K562 (cell line): ENCODE measurements around the gene TBX1. TPM values are rescaled to one million over a fixed set of nuclear protein-coding genes. Genes with fewer than 3 reads are reported as not detected.
A peak's percentile ranks its signal among the peaks of the same experiment; 100 is the strongest.

Source experiments
- ARHGAP35 ChIP-seq: fragments of 450-650 bp; IDR thresholded peaks from 2 replicates; pipeline ENCODE4 v1.6.1; 2018; ENCODE audit not compliant: partially characterized antibody
- BRD9 ChIP-seq: fragments of 450-650 bp; IDR thresholded peaks from 2 replicates; pipeline ENCODE4 v1.6.1; 2018; ENCODE audit warnings: low read depth; ENCODE audit not compliant: partially characterized antibody
- CC2D1A ChIP-seq: fragments of 450-650 bp; IDR thresholded peaks from 2 replicates; pipeline ENCODE4 v1.6.1; 2017; ENCODE audit warnings: mild to moderate bottlenecking
- FOXK1 ChIP-seq: sonication (generic); formaldehyde crosslinking; IDR thresholded peaks from 2 replicates; pipeline ENCODE4 v1.8.0; 2022; ENCODE audit warnings: missing genetic modification reagents, mild to moderate bottlenecking, borderline replicate concordance
- KLF6 ChIP-seq: fragments of 250-450 bp; sonication (Bioruptor Pico); IDR thresholded peaks from 2 replicates; pipeline ENCODE4 v1.4.0; 2020; ENCODE audit warnings: mild to moderate bottlenecking, moderate library complexity, borderline replicate concordance
- NR1H2 ChIP-seq: sonication (generic); formaldehyde crosslinking; IDR thresholded peaks from 2 replicates; pipeline ENCODE4 v1.4.0; 2020; ENCODE audit warnings: mild to moderate bottlenecking, missing genetic modification reagents
- NR4A1 ChIP-seq, 2 experiments: fragments of 250-450 bp in 1 of 2; fragments of 450-650 bp in 1 of 2; sonication (Bioruptor Pico) in 1 of 2; IDR thresholded peaks; 2 replicates each; pipeline versions ENCODE4 v1.4.0 to v1.6.1; 2016 to 2020; ENCODE audit warnings: mild to moderate bottlenecking in 2 of 2, missing compliant biosample characterization in 1 of 2, missing genetic modification characterization in 1 of 2, moderate library complexity in 1 of 2
- PKNOX1 ChIP-seq: fragments of 450-650 bp; IDR thresholded peaks from 2 replicates; pipeline ENCODE4 v1.6.1; 2016
- POLR2AphosphoS2 ChIP-seq: IDR thresholded peaks from 2 replicates; pipeline ENCODE4 v1.6.1; 2012; ENCODE audit warnings: low read length, improper control_type of control experiment
- ZBTB49 ChIP-seq: sonication (generic); formaldehyde crosslinking; IDR thresholded peaks from 2 replicates; pipeline ENCODE4 v1.8.0; 2022; ENCODE audit warnings: missing genetic modification reagents, mild to moderate bottlenecking, borderline replicate concordance
- ZNF695 ChIP-seq: fragments of 450-650 bp; formaldehyde crosslinking; IDR thresholded peaks from 2 replicates; pipeline ENCODE4 v1.4.0; 2020; ENCODE audit warnings: mild to moderate bottlenecking, moderate library complexity
- polyA plus RNA-seq, 8 experiments: library from polyadenylated mRNA; depleted of rRNA in 4 of 8; stranded (reverse) in 5 of 8; unstranded in 3 of 8; fragments of >200 nt; fragmentation: Nextera tagmentation in 2 of 8; fragmentation: Illumina TruSeq in 1 of 8; extraction: Ambion mirVana in 2 of 8; extraction: Trizol in 1 of 8; gene quantifications; 2 replicates each; pipeline versions ENCODE4 v1.2.1 to v1.2.3, GENCODE V29; 2011 to 2014; ENCODE audit warnings: inconsistent platforms in 1 of 8, missing spikeins in 1 of 8
- total RNA-seq, 7 experiments: library from RNA; depleted of rRNA in 6 of 7; stranded (reverse); fragments of >200 nt in 6 of 7; fragmentation: Illumina TruSeq in 2 of 7; extraction: Trizol in 2 of 7; gene quantifications; 2 replicates each; pipeline versions ENCODE4 v1.2.1 to v1.2.3, GENCODE V29; 2011 to 2021; ENCODE audit warnings: low replicate concordance in 1 of 7
- TF ChIP-seq, protein P1 (sequence below): sonication (generic); formaldehyde crosslinking; IDR thresholded peaks from 2 replicates; pipeline ENCODE4 v1.8.0; 2022; ENCODE audit warnings: mild to moderate bottlenecking, missing genetic modification reagents
- TF ChIP-seq, protein P2 (sequence below): fragments of 450-650 bp; IDR thresholded peaks from 2 replicates; pipeline ENCODE4 v1.7.1; 2018; ENCODE audit warnings: mild to moderate bottlenecking, low read depth; ENCODE audit not compliant: partially characterized antibody
- TF ChIP-seq, protein P3 (sequence below), 2 experiments: IDR thresholded peaks; 2 replicates each; pipeline ENCODE4 v1.6.1; 2011; ENCODE audit warnings: borderline replicate concordance in 1 of 2, control low read depth in 1 of 2, low read depth in 1 of 2, low read length in 1 of 2, mild to moderate bottlenecking in 1 of 2, mixed read lengths in 1 of 2, moderate library complexity in 1 of 2; ENCODE audit not compliant: insufficient read depth in 1 of 2, insufficient read length in 1 of 2, poor library complexity in 1 of 2, severe bottlenecking in 1 of 2; ENCODE audit errors: extremely low read depth in 1 of 2

TBX1 gene
- total and polyA plus RNA-seq, 9 of the 15 experiments (the other 6 are each of a cell fraction or from before 2014, with no cell fraction given): 0.07 to 35.0 (median 3.9) TPM

DNA sequence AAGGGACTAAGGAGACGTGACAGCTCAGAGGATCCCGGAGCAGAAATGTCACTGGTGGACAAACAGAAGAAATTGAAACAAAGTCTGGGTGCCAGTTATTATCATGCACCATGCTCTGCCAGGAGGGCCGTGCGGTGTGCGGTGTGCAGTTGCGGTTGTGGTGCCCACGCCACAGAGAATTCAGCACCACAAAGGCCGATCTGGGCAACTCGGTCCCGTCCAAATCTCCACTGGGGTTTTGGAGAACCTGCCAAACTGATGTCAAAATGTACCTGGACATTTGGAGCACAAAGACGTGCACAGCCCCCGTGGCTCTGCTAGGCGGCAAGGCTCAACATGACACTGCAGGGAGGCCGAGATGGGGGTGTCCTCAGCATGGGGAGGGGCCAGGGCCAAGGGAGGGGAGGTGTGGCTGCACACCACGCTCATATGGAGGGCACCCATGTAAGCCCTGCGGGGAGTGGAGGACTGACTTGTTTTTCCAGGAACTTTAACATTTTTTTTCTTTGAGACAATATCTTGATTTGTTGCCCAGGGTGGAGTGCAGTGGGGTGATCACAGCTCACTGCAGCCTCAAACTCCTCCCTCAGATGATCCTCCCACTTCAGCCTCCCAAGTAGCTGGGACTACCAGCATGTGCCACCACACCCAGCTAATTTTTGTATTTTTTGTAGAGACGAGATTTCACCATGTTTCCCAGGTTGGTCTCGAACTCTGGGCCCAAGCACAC is 54.7 kb downstream of the TBX1 start (continued):
- TF ChIP-seq, protein P1, sequence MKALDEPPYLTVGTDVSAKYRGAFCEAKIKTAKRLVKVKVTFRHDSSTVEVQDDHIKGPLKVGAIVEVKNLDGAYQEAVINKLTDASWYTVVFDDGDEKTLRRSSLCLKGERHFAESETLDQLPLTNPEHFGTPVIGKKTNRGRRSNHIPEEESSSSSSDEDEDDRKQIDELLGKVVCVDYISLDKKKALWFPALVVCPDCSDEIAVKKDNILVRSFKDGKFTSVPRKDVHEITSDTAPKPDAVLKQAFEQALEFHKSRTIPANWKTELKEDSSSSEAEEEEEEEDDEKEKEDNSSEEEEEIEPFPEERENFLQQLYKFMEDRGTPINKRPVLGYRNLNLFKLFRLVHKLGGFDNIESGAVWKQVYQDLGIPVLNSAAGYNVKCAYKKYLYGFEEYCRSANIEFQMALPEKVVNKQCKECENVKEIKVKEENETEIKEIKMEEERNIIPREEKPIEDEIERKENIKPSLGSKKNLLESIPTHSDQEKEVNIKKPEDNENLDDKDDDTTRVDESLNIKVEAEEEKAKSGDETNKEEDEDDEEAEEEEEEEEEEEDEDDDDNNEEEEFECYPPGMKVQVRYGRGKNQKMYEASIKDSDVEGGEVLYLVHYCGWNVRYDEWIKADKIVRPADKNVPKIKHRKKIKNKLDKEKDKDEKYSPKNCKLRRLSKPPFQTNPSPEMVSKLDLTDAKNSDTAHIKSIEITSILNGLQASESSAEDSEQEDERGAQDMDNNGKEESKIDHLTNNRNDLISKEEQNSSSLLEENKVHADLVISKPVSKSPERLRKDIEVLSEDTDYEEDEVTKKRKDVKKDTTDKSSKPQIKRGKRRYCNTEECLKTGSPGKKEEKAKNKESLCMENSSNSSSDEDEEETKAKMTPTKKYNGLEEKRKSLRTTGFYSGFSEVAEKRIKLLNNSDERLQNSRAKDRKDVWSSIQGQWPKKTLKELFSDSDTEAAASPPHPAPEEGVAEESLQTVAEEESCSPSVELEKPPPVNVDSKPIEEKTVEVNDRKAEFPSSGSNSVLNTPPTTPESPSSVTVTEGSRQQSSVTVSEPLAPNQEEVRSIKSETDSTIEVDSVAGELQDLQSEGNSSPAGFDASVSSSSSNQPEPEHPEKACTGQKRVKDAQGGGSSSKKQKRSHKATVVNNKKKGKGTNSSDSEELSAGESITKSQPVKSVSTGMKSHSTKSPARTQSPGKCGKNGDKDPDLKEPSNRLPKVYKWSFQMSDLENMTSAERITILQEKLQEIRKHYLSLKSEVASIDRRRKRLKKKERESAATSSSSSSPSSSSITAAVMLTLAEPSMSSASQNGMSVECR (CRISPR knock-in tag): no peak
- TF ChIP-seq NR4A1 (CRISPR knock-in tag; IDR thresholded peaks at IDR 0.05) (peak; percentile 76; the same call in 1 of the 2 replicates), NR4A1 (tag; IDR thresholded peaks at IDR 0.05) (peak; percentile 83), BRD9 (peak; percentile 84), KLF6 (CRISPR knock-in tag) (no peak), FOXK1 (CRISPR knock-in tag) (no peak), POLR2AphosphoS2 (no peak), CC2D1A (peak; percentile 71; the same call in 1 of the 2 replicates), ZNF695 (CRISPR knock-in tag) (no peak), ARHGAP35 (peak; percentile 74), NR1H2 (CRISPR knock-in tag) (no peak), ZBTB49 (no peak), PKNOX1 (peak; percentile 80)
- TF ChIP-seq, protein P2, sequence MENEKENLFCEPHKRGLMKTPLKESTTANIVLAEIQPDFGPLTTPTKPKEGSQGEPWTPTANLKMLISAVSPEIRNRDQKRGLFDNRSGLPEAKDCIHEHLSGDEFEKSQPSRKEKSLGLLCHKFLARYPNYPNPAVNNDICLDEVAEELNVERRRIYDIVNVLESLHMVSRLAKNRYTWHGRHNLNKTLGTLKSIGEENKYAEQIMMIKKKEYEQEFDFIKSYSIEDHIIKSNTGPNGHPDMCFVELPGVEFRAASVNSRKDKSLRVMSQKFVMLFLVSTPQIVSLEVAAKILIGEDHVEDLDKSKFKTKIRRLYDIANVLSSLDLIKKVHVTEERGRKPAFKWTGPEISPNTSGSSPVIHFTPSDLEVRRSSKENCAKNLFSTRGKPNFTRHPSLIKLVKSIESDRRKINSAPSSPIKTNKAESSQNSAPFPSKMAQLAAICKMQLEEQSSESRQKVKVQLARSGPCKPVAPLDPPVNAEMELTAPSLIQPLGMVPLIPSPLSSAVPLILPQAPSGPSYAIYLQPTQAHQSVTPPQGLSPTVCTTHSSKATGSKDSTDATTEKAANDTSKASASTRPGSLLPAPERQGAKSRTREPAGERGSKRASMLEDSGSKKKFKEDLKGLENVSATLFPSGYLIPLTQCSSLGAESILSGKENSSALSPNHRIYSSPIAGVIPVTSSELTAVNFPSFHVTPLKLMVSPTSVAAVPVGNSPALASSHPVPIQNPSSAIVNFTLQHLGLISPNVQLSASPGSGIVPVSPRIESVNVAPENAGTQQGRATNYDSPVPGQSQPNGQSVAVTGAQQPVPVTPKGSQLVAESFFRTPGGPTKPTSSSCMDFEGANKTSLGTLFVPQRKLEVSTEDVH: peak; percentile 44
- TF ChIP-seq, protein P3, sequence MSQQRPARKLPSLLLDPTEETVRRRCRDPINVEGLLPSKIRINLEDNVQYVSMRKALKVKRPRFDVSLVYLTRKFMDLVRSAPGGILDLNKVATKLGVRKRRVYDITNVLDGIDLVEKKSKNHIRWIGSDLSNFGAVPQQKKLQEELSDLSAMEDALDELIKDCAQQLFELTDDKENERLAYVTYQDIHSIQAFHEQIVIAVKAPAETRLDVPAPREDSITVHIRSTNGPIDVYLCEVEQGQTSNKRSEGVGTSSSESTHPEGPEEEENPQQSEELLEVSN (IDR thresholded peaks at IDR 0.05; ENCODE audit: borderline replicate concordance in 1 of 2, extremely low read depth in 1 of 2, insufficient read depth in 1 of 2, insufficient read length in 1 of 2, low read depth in 1 of 2, low read length in 1 of 2, poor library complexity in 1 of 2, severe bottlenecking in 1 of 2): peak; percentile 83 to 85
